ENCODE results near the gene KLF14.

- TF ChIP-seq CTCF (IDR thresholded peaks at IDR 0.05 in 4 of 5, conservative IDR thresholded peaks at IDR 0.05 in 1 of 5) (no peak), POLR2A (IDR thresholded peaks at IDR 0.05) (no peak)
Observed at GRCh38 chr7:130781346-130781745, 47.3 kb upstream of the KLF14 start.

Measured in gastrocnemius medialis (tissue), 4 donors.